HepG2 (cell line): ENCODE data around the gene PA2G4. TPM values are rescaled to one million over a fixed set of nuclear protein-coding genes. Genes with fewer than 3 reads are reported as not detected.

Experiments
- KDM1A ChIP-seq: IDR thresholded peaks from 2 replicates; pipeline ENCODE4 v1.6.1; 2016; ENCODE audit warnings: missing compliant biosample characterization
- NBN ChIP-seq: fragments of 450-650 bp; conservative IDR thresholded peaks from 2 replicates; pipeline ENCODE4 v1.6.1; 2017
- SIN3A ChIP-seq: IDR thresholded peaks from 2 replicates; pipeline ENCODE4 v1.6.1; 2011; ENCODE audit warnings: low read depth, mild to moderate bottlenecking, control low read depth, low read length, borderline replicate concordance
- U2AF2 ChIP-seq: fragments of 200-400 bp; formaldehyde crosslinking; IDR thresholded peaks from 2 replicates; pipeline ENCODE4 v1.6.1; 2017; ENCODE audit warnings: low read depth, mild to moderate bottlenecking, low read length
- ZFX ChIP-seq: sonication (generic); formaldehyde crosslinking; IDR thresholded peaks from 2 replicates; pipeline ENCODE4 v1.4.0; 2020; ENCODE audit warnings: mild to moderate bottlenecking, low read depth, missing genetic modification reagents, moderate library complexity
- ZNF292 ChIP-seq: sonication (generic); formaldehyde crosslinking; IDR thresholded peaks from 2 replicates; pipeline ENCODE4 v1.8.1; 2022; ENCODE audit warnings: mild to moderate bottlenecking, low read depth, missing genetic modification reagents, borderline replicate concordance
- ZNF678 ChIP-seq: sonication (generic); formaldehyde crosslinking; IDR thresholded peaks from 2 replicates; pipeline ENCODE4 v1.4.0; 2020; ENCODE audit warnings: mild to moderate bottlenecking, missing genetic modification reagents
- ZNF746 ChIP-seq: sonication (generic); formaldehyde crosslinking; IDR thresholded peaks from 2 replicates; pipeline ENCODE4 v1.8.0; 2022; ENCODE audit warnings: mild to moderate bottlenecking, missing genetic modification reagents
- polyA plus RNA-seq, 8 experiments: library from polyadenylated mRNA; depleted of rRNA in 3 of 8; stranded (reverse) in 7 of 8; unstranded in 1 of 8; fragments of >200 nt; fragmentation: Illumina TruSeq in 4 of 8; extraction: Trizol in 4 of 8; gene quantifications; 2 replicates each; pipeline versions ENCODE4 v1.2.1 to v1.2.3, GENCODE V29; 2011 to 2016; ENCODE audit warnings: low read depth in 4 of 8, missing spikeins in 1 of 8, mixed read lengths in 1 of 8; ENCODE audit not compliant: insufficient read depth in 1 of 8
- total RNA-seq, 5 experiments: library from RNA; depleted of rRNA; stranded (reverse); fragments of >200 nt; fragmentation: Illumina TruSeq; extraction: Trizol; gene quantifications; 2 replicates each; pipeline ENCODE4 v1.2.3, GENCODE V29; 2016; ENCODE audit warnings: low read depth in 1 of 5
- TF ChIP-seq, protein P1 (sequence below), 2 experiments: sonication (generic) in 1 of 2; formaldehyde crosslinking in 1 of 2; IDR thresholded peaks; 2 replicates each; pipeline versions ENCODE4 v1.6.1 to v1.9.0; 2014 to 2022; ENCODE audit warnings: antibody characterized with exemption in 1 of 2, borderline replicate concordance in 1 of 2, inconsistent platforms in 1 of 2, low read depth in 1 of 2, missing genetic modification reagents in 1 of 2
- TF ChIP-seq, protein P2 (sequence below): sonication (generic); formaldehyde crosslinking; IDR thresholded peaks from 2 replicates; pipeline ENCODE4 v1.4.0; 2020; ENCODE audit warnings: missing genetic modification reagents, borderline replicate concordance
- TF ChIP-seq, protein P3 (sequence below): sonication (generic); formaldehyde crosslinking; IDR thresholded peaks from 2 replicates; pipeline ENCODE4 v1.9.0; 2022; ENCODE audit warnings: missing genetic modification reagents, mild to moderate bottlenecking, borderline replicate concordance
- TF ChIP-seq, protein P4 (sequence below): sonication (generic); formaldehyde crosslinking; conservative IDR thresholded peaks from 2 replicates; pipeline ENCODE4 v1.4.0; 2020; ENCODE audit warnings: missing genetic modification reagents
- TF ChIP-seq, protein P5 (sequence below): fragments of 450-650 bp; IDR thresholded peaks from 2 replicates; pipeline ENCODE4 v1.6.1; 2017

PA2G4 gene
- total and polyA plus RNA-seq, 2 of the 13 experiments (the other 11 are each of a cell fraction or from before 2014, with no cell fraction given): 147 to 240 TPM

DNA sequence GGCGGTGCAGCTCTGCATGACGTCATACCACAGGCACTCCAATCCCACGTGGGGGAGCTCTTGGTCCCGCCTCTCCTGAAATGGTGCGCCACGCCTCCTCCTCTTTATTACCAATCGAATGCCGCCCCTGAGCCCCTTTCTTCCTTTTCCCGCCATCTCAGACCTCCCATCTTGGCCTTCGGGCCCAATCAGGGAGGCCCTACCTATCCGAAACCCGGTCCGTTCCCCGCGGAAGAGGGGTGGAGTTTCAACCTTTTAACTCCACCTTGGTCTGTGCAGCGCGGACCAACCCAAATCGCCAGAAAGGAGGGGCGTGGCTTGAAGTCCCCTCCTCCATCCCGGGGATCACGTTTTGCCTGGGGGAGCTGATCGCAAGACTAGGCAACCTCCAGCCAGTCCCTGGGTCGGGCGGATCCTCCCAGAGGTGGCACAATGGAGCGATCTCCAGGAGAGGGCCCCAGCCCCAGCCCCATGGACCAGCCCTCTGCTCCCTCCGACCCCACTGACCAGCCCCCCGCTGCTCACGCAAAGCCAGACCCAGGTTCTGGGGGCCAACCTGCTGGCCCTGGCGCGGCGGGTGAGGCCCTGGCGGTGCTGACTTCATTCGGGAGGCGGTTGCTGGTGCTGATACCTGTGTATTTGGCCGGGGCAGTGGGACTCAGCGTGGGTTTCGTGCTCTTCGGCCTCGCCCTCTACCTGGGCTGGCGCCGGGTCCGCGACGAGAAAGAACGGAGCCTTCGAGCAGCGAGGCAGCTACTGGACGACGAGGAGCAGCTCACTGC, 23.7 kb downstream of the PA2G4 start, which contains the start of gene ESYT1 (continued):
- TF ChIP-seq ZNF292 (CRISPR knock-in tag) (0 out of 2 replicates have a peak, but pooled peaks have one; percentile 38), ZFX (CRISPR knock-in tag) (peak; percentile 88), SIN3A (peak; percentile 26; the same call in 1 of the 2 replicates), U2AF2 (no peak), ZNF746 (CRISPR knock-in tag) (peak; percentile 68; the same call in 1 of the 2 replicates), KDM1A (no peak), NBN (no peak), ZNF678 (peak; percentile 42; the same call in 1 of the 2 replicates)
- TF ChIP-seq, protein P1, sequence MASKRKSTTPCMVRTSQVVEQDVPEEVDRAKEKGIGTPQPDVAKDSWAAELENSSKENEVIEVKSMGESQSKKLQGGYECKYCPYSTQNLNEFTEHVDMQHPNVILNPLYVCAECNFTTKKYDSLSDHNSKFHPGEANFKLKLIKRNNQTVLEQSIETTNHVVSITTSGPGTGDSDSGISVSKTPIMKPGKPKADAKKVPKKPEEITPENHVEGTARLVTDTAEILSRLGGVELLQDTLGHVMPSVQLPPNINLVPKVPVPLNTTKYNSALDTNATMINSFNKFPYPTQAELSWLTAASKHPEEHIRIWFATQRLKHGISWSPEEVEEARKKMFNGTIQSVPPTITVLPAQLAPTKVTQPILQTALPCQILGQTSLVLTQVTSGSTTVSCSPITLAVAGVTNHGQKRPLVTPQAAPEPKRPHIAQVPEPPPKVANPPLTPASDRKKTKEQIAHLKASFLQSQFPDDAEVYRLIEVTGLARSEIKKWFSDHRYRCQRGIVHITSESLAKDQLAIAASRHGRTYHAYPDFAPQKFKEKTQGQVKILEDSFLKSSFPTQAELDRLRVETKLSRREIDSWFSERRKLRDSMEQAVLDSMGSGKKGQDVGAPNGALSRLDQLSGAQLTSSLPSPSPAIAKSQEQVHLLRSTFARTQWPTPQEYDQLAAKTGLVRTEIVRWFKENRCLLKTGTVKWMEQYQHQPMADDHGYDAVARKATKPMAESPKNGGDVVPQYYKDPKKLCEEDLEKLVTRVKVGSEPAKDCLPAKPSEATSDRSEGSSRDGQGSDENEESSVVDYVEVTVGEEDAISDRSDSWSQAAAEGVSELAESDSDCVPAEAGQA (IDR thresholded peaks at IDR 0.05; ENCODE audit: low read depth): no peak
- TF ChIP-seq, protein P1 (CRISPR knock-in tag; IDR thresholded peaks at IDR 0.05; ENCODE audit: borderline replicate concordance): 0 out of 2 replicates have a peak, but pooled peaks have one; percentile 12
- TF ChIP-seq, protein P2, sequence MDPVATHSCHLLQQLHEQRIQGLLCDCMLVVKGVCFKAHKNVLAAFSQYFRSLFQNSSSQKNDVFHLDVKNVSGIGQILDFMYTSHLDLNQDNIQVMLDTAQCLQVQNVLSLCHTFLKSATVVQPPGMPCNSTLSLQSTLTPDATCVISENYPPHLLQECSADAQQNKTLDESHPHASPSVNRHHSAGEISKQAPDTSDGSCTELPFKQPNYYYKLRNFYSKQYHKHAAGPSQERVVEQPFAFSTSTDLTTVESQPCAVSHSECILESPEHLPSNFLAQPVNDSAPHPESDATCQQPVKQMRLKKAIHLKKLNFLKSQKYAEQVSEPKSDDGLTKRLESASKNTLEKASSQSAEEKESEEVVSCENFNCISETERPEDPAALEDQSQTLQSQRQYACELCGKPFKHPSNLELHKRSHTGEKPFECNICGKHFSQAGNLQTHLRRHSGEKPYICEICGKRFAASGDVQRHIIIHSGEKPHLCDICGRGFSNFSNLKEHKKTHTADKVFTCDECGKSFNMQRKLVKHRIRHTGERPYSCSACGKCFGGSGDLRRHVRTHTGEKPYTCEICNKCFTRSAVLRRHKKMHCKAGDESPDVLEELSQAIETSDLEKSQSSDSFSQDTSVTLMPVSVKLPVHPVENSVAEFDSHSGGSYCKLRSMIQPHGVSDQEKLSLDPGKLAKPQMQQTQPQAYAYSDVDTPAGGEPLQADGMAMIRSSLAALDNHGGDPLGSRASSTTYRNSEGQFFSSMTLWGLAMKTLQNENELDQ (CRISPR knock-in tag): no peak
- TF ChIP-seq, protein P3, sequence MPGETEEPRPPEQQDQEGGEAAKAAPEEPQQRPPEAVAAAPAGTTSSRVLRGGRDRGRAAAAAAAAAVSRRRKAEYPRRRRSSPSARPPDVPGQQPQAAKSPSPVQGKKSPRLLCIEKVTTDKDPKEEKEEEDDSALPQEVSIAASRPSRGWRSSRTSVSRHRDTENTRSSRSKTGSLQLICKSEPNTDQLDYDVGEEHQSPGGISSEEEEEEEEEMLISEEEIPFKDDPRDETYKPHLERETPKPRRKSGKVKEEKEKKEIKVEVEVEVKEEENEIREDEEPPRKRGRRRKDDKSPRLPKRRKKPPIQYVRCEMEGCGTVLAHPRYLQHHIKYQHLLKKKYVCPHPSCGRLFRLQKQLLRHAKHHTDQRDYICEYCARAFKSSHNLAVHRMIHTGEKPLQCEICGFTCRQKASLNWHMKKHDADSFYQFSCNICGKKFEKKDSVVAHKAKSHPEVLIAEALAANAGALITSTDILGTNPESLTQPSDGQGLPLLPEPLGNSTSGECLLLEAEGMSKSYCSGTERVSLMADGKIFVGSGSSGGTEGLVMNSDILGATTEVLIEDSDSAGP (CRISPR knock-in tag): peak; percentile 53; the same call in 1 of the 2 replicates
- TF ChIP-seq, protein P4, sequence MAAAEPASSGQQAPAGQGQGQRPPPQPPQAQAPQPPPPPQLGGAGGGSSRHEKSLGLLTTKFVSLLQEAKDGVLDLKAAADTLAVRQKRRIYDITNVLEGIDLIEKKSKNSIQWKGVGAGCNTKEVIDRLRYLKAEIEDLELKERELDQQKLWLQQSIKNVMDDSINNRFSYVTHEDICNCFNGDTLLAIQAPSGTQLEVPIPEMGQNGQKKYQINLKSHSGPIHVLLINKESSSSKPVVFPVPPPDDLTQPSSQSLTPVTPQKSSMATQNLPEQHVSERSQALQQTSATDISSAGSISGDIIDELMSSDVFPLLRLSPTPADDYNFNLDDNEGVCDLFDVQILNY (CRISPR knock-in tag): 0 out of 2 replicates have a peak, but pooled peaks have one; percentile 49
- TF ChIP-seq, protein P5, sequence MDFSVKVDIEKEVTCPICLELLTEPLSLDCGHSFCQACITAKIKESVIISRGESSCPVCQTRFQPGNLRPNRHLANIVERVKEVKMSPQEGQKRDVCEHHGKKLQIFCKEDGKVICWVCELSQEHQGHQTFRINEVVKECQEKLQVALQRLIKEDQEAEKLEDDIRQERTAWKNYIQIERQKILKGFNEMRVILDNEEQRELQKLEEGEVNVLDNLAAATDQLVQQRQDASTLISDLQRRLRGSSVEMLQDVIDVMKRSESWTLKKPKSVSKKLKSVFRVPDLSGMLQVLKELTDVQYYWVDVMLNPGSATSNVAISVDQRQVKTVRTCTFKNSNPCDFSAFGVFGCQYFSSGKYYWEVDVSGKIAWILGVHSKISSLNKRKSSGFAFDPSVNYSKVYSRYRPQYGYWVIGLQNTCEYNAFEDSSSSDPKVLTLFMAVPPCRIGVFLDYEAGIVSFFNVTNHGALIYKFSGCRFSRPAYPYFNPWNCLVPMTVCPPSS: no peak
